Measurements from ENCODE around the gene LRRC37B.
"Not testable (repeated sequence)": the region's sequence is repeated elsewhere in the genome, so short reads cannot be mapped to it uniquely, and the experiment has no call there.

The LRRC37B gene

GRCh38 chr17:32006957-32007462, at the start of gene LRRC37B:
LRRC37B (plus strand) TSS chr17:32007383; CDS start chr17:32021393, 14,010 bp downstream.
- peak; percentile 85 to 93 (median 89) for DNase-seq

- DNase-seq = not testable (repeated sequence)
These were observed 43.1 kb upstream of the LRRC37B start for GRCh38 chr17:31964131-31964530.

GRCh38 chr17:31967648-31968047, 39.5 kb upstream of the LRRC37B start:
- DNase-seq = no peak

- DNase-seq = not testable (repeated sequence)
These were observed 36.8 kb upstream of the LRRC37B start for GRCh38 chr17:31970416-31970815.

- peak in 2 of 3 donors; percentile 9 to 23 for DNase-seq
These were observed 32.7 kb upstream of the LRRC37B start for GRCh38 chr17:31974269-31975071.

GRCh38 chr17:31975391-31975790, 31.8 kb upstream of the LRRC37B start:
- DNase-seq = not testable (repeated sequence)

- DNase-seq = not testable (repeated sequence)
These were observed 15.4 kb upstream of the LRRC37B start for GRCh38 chr17:31991821-31992220.

- DNase-seq = no peak
These were observed 10.2 kb upstream of the LRRC37B start for GRCh38 chr17:31997005-31997404.

DNA sequence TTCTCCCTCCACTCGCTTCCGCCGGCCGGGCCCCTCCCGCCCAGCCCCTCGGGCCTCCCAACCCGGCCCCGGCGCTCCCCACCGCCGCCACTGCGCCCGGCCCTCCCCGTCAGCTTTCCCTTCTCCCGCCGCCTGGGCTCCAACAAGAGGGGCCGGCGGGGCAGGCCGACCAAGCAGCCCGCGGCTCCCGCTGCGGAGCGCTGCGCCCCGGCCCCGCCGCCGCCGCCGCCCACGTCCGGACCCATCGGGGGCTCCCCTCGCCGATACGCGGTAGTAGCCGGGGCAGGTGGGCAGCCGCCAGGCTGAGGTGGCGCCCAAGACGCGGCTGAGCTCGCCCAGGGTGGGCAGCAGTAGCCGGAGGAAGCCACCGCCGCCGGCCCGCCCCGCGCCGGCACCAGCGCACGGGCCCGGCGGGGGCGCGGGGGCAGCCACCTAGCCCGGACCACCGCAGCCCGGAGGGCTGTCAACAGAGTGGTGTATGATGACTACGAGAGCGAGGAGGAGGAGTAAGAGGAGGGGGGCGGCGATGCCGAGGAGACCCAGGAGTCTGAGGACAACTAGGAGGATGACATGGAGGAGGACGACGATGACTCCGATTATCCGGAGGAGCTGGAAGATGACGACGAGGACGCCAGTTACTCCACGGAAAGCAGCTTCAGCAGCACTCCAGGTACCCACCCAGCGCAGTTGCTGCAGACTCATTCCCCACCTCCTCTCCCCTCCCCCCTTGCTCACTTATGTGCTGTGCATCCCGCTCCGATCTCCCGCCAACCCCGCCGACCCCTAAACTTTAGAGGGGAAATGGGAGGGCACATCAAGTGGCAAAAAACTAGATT, 498 bp downstream of the LRRC37B start:
- peak in 2 of 3 donors; percentile 24 to 28 for DNase-seq

DNA sequence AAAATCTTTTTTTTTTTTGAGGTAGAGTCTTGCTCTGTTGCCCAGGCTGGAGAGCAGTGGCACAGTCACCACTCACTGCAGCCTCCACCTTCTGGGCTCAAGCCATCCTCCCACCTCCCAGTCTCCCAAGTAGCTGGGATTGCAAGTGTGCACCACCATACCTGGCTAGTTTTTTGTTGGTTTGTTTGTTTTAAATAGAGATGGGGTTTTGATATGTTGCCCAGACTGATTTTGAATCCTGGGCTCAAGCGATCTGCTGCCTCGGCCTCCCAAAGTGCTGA, 2.0 kb downstream of the LRRC37B start:
- no peak for DNase-seq

DNA sequence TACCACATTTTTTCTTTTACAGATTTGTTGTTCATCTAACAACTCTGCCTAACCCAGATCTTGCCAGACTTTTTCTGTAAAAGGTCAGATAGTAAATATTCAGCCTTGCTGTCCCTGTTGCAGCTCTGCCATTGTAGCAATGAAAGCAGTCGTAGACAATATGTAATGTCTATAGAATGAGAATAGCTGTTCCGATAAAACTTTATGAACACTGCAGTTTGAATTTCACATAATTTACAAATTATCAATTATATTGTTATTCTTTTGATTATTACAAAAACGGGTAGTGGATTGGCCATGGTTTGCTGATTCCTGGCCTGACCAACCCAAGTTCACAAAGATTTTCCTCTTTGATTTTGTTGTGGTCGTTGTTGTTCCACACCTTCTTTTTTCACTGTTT, 2.9 kb downstream of the LRRC37B start:
- DNase-seq = no peak

GRCh38 chr17:32015245-32016013, 8.2 kb downstream of the LRRC37B start:
- peak in 1 of 3 donors; percentile 32 for DNase-seq

- DNase-seq = peak; percentile 24 to 52 (median 49)
These were observed 9.0 kb downstream of the LRRC37B start for GRCh38 chr17:32016231-32016630.

GRCh38 chr17:32019228-32019627, 12.0 kb downstream of the LRRC37B start:
- no peak for DNase-seq

DNA sequence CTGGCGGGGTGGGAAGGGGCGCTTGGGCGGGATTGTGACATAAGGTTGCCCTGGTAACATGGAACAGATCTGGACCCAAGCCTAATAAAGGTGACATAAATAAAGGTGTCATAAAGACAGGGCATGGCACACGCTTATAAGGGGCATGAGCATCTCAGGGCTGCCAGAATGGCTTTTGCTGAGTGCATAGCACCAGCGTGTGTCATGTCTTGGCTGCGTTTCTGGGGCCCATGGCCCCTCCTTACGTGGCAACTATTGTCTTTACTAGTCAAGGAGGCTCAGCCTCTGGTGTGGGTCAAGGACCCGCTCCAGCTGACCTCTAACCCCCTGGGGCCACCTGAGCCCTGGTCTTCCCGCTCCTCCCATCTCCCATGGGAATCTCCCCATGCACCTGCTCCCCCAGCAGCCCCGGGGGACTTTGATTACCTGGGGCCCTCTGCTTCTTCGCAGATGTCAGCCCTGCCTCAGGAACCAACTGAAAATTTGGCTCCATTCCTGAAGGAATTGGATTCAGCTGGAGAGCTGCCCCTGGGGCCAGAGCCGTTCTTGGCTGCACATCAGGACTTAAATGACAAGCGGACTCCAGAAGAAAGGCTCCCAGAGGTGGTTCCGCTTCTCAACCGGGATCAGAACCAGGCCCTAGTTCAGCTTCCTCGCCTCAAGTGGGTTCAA, 13.9 kb downstream of the LRRC37B start:
- no peak for DNase-seq

GRCh38 chr17:32021615-32021955, 14.4 kb downstream of the LRRC37B start:
- no peak for DNase-seq

GRCh38 chr17:32022554-32022953, 15.4 kb downstream of the LRRC37B start:
- DNase-seq = not testable (repeated sequence)

DNA sequence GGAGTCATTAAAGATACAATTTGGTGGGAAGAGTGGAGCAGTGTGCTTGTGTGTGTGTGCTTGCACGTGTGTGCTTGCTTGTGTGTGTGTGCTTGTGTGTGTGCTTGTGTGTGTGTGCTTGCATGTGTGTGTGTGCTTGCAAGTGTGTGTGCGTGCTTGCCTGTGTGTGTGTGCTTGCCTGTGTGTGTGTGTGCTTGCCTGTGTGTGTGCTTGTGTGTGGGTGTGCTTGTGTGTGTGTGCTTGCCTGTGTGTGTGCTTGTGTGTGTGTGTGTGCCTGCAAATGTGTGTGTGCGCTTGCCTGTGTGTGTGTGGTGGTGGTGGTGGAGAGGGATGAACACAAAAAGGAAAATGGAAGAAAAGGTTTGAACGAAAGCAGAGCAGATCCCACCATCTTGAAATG, 20.1 kb downstream of the LRRC37B start:
- not testable (repeated sequence) for DNase-seq

DNA sequence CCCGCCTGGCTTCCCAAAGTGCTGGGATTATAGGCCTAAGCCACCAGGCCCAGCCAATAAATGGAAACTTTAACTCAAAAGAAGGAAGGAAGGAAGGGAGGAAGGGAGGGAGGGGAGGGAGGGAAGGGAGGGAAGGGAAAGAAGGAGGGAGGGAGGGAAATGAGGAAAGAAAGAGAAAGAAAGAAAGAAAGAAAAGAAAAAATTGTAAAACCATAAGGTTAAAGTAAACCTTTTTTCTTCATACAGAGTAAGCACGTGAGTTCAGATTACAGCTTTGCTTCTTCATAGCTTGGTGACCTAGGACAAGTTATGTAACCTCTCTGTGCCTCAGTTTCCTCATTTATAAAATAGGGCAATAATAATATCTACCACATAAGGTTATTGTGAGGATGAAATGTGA, 26.0 kb downstream of the LRRC37B start:
- no peak for DNase-seq

GRCh38 chr17:32033812-32034211, 26.6 kb downstream of the LRRC37B start:
- DNase-seq = peak in 2 of 3 donors; percentile 15 to 18

DNA sequence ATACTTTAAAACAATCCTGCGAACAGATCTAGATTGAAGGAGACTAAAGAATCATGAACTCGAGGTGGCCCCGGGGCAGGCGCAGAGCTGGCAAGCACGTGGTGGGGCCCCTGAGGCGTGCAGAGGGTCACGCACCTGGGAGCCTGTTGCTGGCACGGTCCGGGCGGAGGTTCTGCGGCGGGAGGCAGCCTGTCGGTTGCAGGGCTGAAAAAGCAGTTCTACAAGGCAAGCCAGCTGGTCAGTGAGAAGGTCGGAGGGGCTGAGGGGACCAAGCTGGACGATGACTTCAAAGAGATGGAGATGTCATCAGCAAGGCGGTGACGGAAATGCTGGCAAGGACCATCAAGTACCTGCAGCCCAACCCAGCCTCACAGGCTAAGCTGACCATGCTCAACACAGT, 33.1 kb downstream of the LRRC37B start:
- not testable (repeated sequence) for DNase-seq

DNA sequence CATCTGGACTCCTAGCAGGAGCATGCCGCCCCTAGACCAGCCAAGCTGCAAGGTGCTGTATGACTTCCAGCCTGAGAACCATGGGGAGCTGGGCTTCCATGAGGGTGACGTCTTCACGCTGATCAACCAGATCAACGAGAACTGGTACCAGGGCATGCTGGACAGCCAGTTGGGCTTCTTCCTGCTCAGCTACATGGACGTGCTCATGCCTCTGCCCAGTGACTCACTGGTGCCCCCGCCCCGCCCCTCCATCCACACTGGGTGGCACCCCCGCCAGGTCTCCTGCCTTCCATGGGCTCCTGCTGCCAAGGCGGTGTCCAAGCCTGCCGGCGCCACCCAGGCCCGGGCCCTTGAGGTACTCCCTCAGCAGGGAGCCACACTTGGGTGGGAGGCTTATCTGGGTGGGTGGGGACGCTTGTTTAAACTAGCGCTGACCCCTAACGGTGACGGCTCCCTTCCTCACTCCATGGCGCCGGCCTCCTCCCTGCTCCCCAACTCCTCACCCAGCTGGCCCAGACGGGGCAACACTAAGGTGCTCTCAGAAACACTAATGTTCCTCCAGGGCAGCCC, 34.2 kb downstream of the LRRC37B start:
- not testable (repeated sequence) for DNase-seq
